ENCODE measurements around the gene ARL5A.
A peak's percentile ranks its signal among the peaks of the same experiment; 100 is the strongest.

The ARL5A gene

GRCh38 chr2:151760139-151760650, 68.0 kb downstream of the ARL5A start:
- TF ChIP-seq USF1 (IDR thresholded peaks at IDR 0.05) = no peak
- peak; percentile 33; the same call in 1 of the 2 replicates for TF ChIP-seq MAX (IDR thresholded peaks at IDR 0.05)
- TF ChIP-seq NFIC (IDR thresholded peaks at IDR 0.05) = no peak
- TF ChIP-seq ZBTB7A (IDR thresholded peaks at IDR 0.05; ENCODE audit: low read depth) = no peak
- TF ChIP-seq TAF1 (IDR thresholded peaks at IDR 0.05; ENCODE audit: low read depth) = no peak
- TF ChIP-seq EGR1 (IDR thresholded peaks at IDR 0.05) = no peak
- peak; percentile 16; the same call in 1 of the 2 replicates for TF ChIP-seq TEAD4 (IDR thresholded peaks at IDR 0.05)
- no peak for TF ChIP-seq CREB1 (IDR thresholded peaks at IDR 0.05; ENCODE audit: low read depth)
- no peak for TF ChIP-seq EP300 (IDR thresholded peaks at IDR 0.05; ENCODE audit: borderline replicate concordance)
- no peak for TF ChIP-seq TCF12 (IDR thresholded peaks at IDR 0.05; ENCODE audit: low read depth)
- no peak for TF ChIP-seq RAD21 (IDR thresholded peaks at IDR 0.05; ENCODE audit: low read depth)
- no peak for TF ChIP-seq REST (IDR thresholded peaks at IDR 0.05; ENCODE audit: low read depth)
- no peak for TF ChIP-seq CEBPB (IDR thresholded peaks at IDR 0.05)
- TF ChIP-seq FOXM1 (IDR thresholded peaks at IDR 0.05; ENCODE audit: borderline replicate concordance, low read depth) = no peak
- TF ChIP-seq YY1 (IDR thresholded peaks at IDR 0.05; ENCODE audit: low read depth) = 0 out of 2 replicates have a peak, but pooled peaks have one; percentile 31

GRCh38 chr2:151758744-151759143, 69.5 kb downstream of the ARL5A start:
- TF ChIP-seq TAF1 (IDR thresholded peaks at IDR 0.05; ENCODE audit: low read depth) (no peak), REST (IDR thresholded peaks at IDR 0.05; ENCODE audit: low read depth) (no peak), CEBPB (IDR thresholded peaks at IDR 0.05) (no peak)

- TF ChIP-seq USF1 (IDR thresholded peaks at IDR 0.05) = no peak
Observed at GRCh38 chr2:151757861-151758260, 70.4 kb downstream of the ARL5A start.

- no peak for TF ChIP-seq USF1 (IDR thresholded peaks at IDR 0.05)
- TF ChIP-seq YY1 (IDR thresholded peaks at IDR 0.05; ENCODE audit: low read depth) = no peak
- no peak for TF ChIP-seq REST (IDR thresholded peaks at IDR 0.05; ENCODE audit: low read depth)
- TF ChIP-seq NFIC (IDR thresholded peaks at IDR 0.05) = no peak
- TF ChIP-seq EGR1 (IDR thresholded peaks at IDR 0.05) = no peak
- no peak for TF ChIP-seq TAF1 (IDR thresholded peaks at IDR 0.05; ENCODE audit: low read depth)
- TF ChIP-seq ZBTB7A (IDR thresholded peaks at IDR 0.05; ENCODE audit: low read depth) = no peak
- TF ChIP-seq EP300 (IDR thresholded peaks at IDR 0.05; ENCODE audit: borderline replicate concordance) = no peak
- TF ChIP-seq RAD21 (IDR thresholded peaks at IDR 0.05; ENCODE audit: low read depth) = no peak
- TF ChIP-seq MAX (IDR thresholded peaks at IDR 0.05) = no peak
Observed at GRCh38 chr2:151756820-151757219, 71.4 kb downstream of the ARL5A start.
